Panc1 (cell line): Measurements from ENCODE around the gene MBD5.

Experiments
- POLR2AphosphoS5 ChIP-seq: IDR thresholded peaks from 2 replicates; pipeline ENCODE4 v1.6.1; 2012; ENCODE audit warnings: mild to moderate bottlenecking, low read depth, low read length, moderate library complexity
- SIN3A ChIP-seq: IDR thresholded peaks from 2 replicates; pipeline ENCODE4 v1.6.1; 2012; ENCODE audit warnings: low read depth, mild to moderate bottlenecking, low read length, moderate library complexity, borderline replicate concordance; ENCODE audit not compliant: insufficient read depth
- TF ChIP-seq, protein P1 (sequence below): fragments of 450-650 bp; IDR thresholded peaks from 2 replicates; pipeline ENCODE4 v1.5.1; 2017; ENCODE audit warnings: mild to moderate bottlenecking

GRCh38 chr2:148273158-148273691 is 252.3 kb downstream of the MBD5 start:
- TF ChIP-seq SIN3A (no peak), POLR2AphosphoS5 (no peak)
- TF ChIP-seq, protein P1, sequence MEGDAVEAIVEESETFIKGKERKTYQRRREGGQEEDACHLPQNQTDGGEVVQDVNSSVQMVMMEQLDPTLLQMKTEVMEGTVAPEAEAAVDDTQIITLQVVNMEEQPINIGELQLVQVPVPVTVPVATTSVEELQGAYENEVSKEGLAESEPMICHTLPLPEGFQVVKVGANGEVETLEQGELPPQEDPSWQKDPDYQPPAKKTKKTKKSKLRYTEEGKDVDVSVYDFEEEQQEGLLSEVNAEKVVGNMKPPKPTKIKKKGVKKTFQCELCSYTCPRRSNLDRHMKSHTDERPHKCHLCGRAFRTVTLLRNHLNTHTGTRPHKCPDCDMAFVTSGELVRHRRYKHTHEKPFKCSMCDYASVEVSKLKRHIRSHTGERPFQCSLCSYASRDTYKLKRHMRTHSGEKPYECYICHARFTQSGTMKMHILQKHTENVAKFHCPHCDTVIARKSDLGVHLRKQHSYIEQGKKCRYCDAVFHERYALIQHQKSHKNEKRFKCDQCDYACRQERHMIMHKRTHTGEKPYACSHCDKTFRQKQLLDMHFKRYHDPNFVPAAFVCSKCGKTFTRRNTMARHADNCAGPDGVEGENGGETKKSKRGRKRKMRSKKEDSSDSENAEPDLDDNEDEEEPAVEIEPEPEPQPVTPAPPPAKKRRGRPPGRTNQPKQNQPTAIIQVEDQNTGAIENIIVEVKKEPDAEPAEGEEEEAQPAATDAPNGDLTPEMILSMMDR, result no peak
